ENCODE measurements around the gene UTP25. TPM values are rescaled to one million over a fixed set of nuclear protein-coding genes. Genes with fewer than 3 reads are reported as not detected.

The UTP25 gene
- total RNA-seq, 1 donor: 22.1 TPM

GRCh38 chr1:209784265-209785169 is 43.3 kb upstream of the UTP25 start, which contains the start of gene C1orf74:
C1orf74 (minus strand) TSS chr1:209784559; CDS start chr1:209783634, 925 bp downstream.
- Histone ChIP-seq H2AFZ (ENCODE audit: low read length) (peak within 1 kb of the TSS; percentile 96), H3K79me2 (ENCODE audit: insufficient read depth, low read length) (peaks cover 14% of the 10 kb centered on the region), H3K4me3 (ENCODE audit: insufficient read depth, low read length) (peak within 1 kb of the TSS; percentile 86), H3K27me3 (ENCODE audit: insufficient read depth, low read length) (peaks cover 17% of the 10 kb centered on the region), H3K4me2 (ENCODE audit: insufficient read depth, low read length) (peak within 1 kb of the TSS; percentile 97), H3K9me3 (ENCODE audit: low read depth, low read length) (no peaks in the 10 kb centered on the region), H3K4me1 (ENCODE audit: insufficient read depth, low read length) (peaks cover 18% of the 10 kb centered on the region), H3K36me3 (ENCODE audit: insufficient read depth, low read length) (no peaks in the 10 kb centered on the region), H4K20me1 (ENCODE audit: insufficient read depth, low read length) (no peaks in the 10 kb centered on the region), H3K27ac (ENCODE audit: low read depth, low read length) (peak within 1 kb of the TSS; percentile 89)
- no peak for TF ChIP-seq CTCF (IDR thresholded peaks at IDR 0.05; ENCODE audit: extremely low read depth, low read depth, low read length)
- DNase-seq (ENCODE audit: insufficient read length, low spot score, missing footprints): peak; percentile 97

GRCh38 chr1:209785592-209785991 is 42.2 kb upstream of the UTP25 start:
- Histone ChIP-seq H3K4me3 (ENCODE audit: insufficient read depth, low read length) (no peak overlapping the region), H3K36me3 (ENCODE audit: insufficient read depth, low read length) (no peaks in the 10 kb centered on the region), H4K20me1 (ENCODE audit: insufficient read depth, low read length) (no peaks in the 10 kb centered on the region), H3K27me3 (ENCODE audit: insufficient read depth, low read length) (peaks cover 17% of the 10 kb centered on the region), H3K79me2 (ENCODE audit: insufficient read depth, low read length) (peaks cover 14% of the 10 kb centered on the region), H3K27ac (ENCODE audit: low read depth, low read length) (no peak overlapping the region), H3K4me2 (ENCODE audit: insufficient read depth, low read length) (no peak overlapping the region), H2AFZ (ENCODE audit: low read length) (no peak overlapping the region), H3K4me1 (ENCODE audit: insufficient read depth, low read length) (peaks cover 18% of the 10 kb centered on the region), H3K9me3 (ENCODE audit: low read depth, low read length) (no peaks in the 10 kb centered on the region)
- no peak for TF ChIP-seq CTCF (IDR thresholded peaks at IDR 0.05; ENCODE audit: extremely low read depth, low read depth, low read length)
- no peak for DNase-seq (ENCODE audit: insufficient read length, low spot score, missing footprints)

GRCh38 chr1:209786146-209786545 is 41.6 kb upstream of the UTP25 start:
- H3K79me2 ChIP-seq (ENCODE audit: insufficient read depth, low read length): peaks cover 14% of the 10 kb centered on the region
- H3K9me3 ChIP-seq (ENCODE audit: low read depth, low read length): no peaks in the 10 kb centered on the region

More at GRCh38 chr1:209786146-209786545, 41.6 kb upstream of the UTP25 start:
- Histone ChIP-seq H3K27me3 (ENCODE audit: insufficient read depth, low read length) (peaks cover 17% of the 10 kb centered on the region), H3K27ac (ENCODE audit: low read depth, low read length) (no peak overlapping the region), H3K4me1 (ENCODE audit: insufficient read depth, low read length) (peaks cover 18% of the 10 kb centered on the region), H3K4me3 (ENCODE audit: insufficient read depth, low read length) (no peak overlapping the region), H4K20me1 (ENCODE audit: insufficient read depth, low read length) (no peaks in the 10 kb centered on the region), H3K36me3 (ENCODE audit: insufficient read depth, low read length) (no peaks in the 10 kb centered on the region), H3K4me2 (ENCODE audit: insufficient read depth, low read length) (no peak overlapping the region), H2AFZ (ENCODE audit: low read length) (no peak overlapping the region)
- no peak for TF ChIP-seq CTCF (IDR thresholded peaks at IDR 0.05; ENCODE audit: extremely low read depth, low read depth, low read length)
- no peak for DNase-seq (ENCODE audit: insufficient read length, low spot score, missing footprints)
